RWPE1 (cell line): ENCODE measurements around the gene DIP2B.

ENCODE experiments used
- CTCF ChIA-PET: fragments of 350-600 bp; sonication (Branson Sonifier 250); formaldehyde crosslinking; extraction: SDS; loops from one replicate; lab custom pipeline; 2021; lab: Yijun Ruan, JAX
- POLR2A ChIA-PET: fragments of 400-600 bp; formaldehyde crosslinking; extraction: SDS; loops from one replicate; lab custom pipeline; 2020; ENCODE audit warnings: antibody characterized with exemption; ENCODE audit not compliant: low non-redundant PET; lab: Yijun Ruan, JAX
- DNase-seq: peaks from one replicate; pipeline ENCODE4 v3.0.0; 2012; ENCODE audit warnings: low spot score
- H3K27ac ChIP-seq: fragments of 450-650 bp; 2 replicates; pipeline ENCODE4 v1.5.1; 2017
- CTCF ChIP-seq: fragments of 450-650 bp; conservative IDR thresholded peaks from 2 replicates; pipeline ENCODE4 v1.5.1; 2017; ENCODE audit warnings: low read depth, mild to moderate bottlenecking

Gene DIP2B

GRCh38 chr12:50563434-50563787, 58.6 kb downstream of the DIP2B start:
- POLR2A ChIA-PET: interaction anchor here (0.6 kb wide), 1 partner anchor 204 kb away, joined by 3 read pairs; no protein-coding TSS in a partner anchor
- CTCF ChIA-PET: no interaction called here
- DNase-seq: no peak
- H3K27ac ChIP-seq: no peak overlapping the region
- TF ChIP-seq CTCF: no peak

- DNase-seq: no peak
- H3K27ac ChIP-seq: no peak overlapping the region
- ChIA-PET CTCF (interaction anchor here (0.6 kb wide), 1 partner anchor 15 kb away, joined by 3 read pairs; no protein-coding TSS in a partner anchor), POLR2A (interaction anchor here (0.6 kb wide), 1 partner anchor 203 kb away, joined by 3 read pairs; no protein-coding TSS in a partner anchor)
- no peak for TF ChIP-seq CTCF
Measured at GRCh38 chr12:50564237-50564947, 59.6 kb downstream of the DIP2B start.

GRCh38 chr12:50564948-50565297, 60.1 kb downstream of the DIP2B start:
- H3K27ac ChIP-seq: no peak overlapping the region
- POLR2A ChIA-PET: no interaction called here
- no peak for DNase-seq
- no peak for TF ChIP-seq CTCF
- CTCF ChIA-PET: interaction anchor here (0.6 kb wide), 1 partner anchor 15 kb away, joined by 3 read pairs; no protein-coding TSS in a partner anchor

GRCh38 chr12:50566066-50566465, 61.3 kb downstream of the DIP2B start:
- no peak for TF ChIP-seq CTCF
- DNase-seq: no peak
- POLR2A ChIA-PET: no interaction called here
- H3K27ac ChIP-seq: no peak overlapping the region
- CTCF ChIA-PET: no interaction called here

- POLR2A ChIA-PET: no interaction called here
- no peak overlapping the region for H3K27ac ChIP-seq
- CTCF ChIA-PET: interaction anchor here (0.6 to 0.7 kb wide), 2 partner anchors 9 to 30 kb away, joined by 3 read pairs; no protein-coding TSS in a partner anchor
- no peak for TF ChIP-seq CTCF
- DNase-seq: no peak
Measured at GRCh38 chr12:50567926-50568325, 63.1 kb downstream of the DIP2B start.

GRCh38 chr12:50568338-50569091, 63.7 kb downstream of the DIP2B start:
- CTCF ChIA-PET: interaction anchor here (0.6 kb wide), 4 partner anchors 31 to 1980 kb away, joined by 3 to 6 read pairs (median 4); no protein-coding TSS in a partner anchor
- no peak for DNase-seq
- no peak overlapping the region for H3K27ac ChIP-seq
- TF ChIP-seq CTCF: no peak
- POLR2A ChIA-PET: no interaction called here
